Fibroblast of mammary gland (primary cell): Measurements from ENCODE around the gene ATXN3L.

Experiments used
- DNase-seq: peaks from one replicate; pipeline ENCODE4 v3.0.0-alpha.2; 2010; ENCODE audit warnings: low read depth
- H3K4me3 ChIP-seq: 2 replicates; pipeline ENCODE4 v1.5.1; 2011; ENCODE audit warnings: low read depth, mild to moderate bottlenecking, low read length, moderate library complexity; ENCODE audit not compliant: control insufficient read depth
- CTCF ChIP-seq: conservative IDR thresholded peaks from 2 replicates; pipeline ENCODE4 v1.5.1; 2011; ENCODE audit warnings: low read depth, low read length, inconsistent platforms; ENCODE audit not compliant: control insufficient read depth, insufficient read depth

The ATXN3L gene

GRCh38 chrX:13270360-13270759, 49.5 kb downstream of the ATXN3L start:
- H3K4me3 ChIP-seq, result no peak overlapping the region
- no peak for TF ChIP-seq CTCF
- no peak for DNase-seq

- DNase-seq, result no peak
- no peak overlapping the region for H3K4me3 ChIP-seq
- no peak for TF ChIP-seq CTCF
Measured at GRCh38 chrX:13268874-13269273, 51.0 kb downstream of the ATXN3L start.
